Measurements from ENCODE around the gene MYRF. TPM values are rescaled to one million over a fixed set of nuclear protein-coding genes. Genes with fewer than 3 reads are reported as not detected.
A peak's percentile ranks its signal among the peaks of the same experiment; 100 is the strongest.

The MYRF gene
- total and polyA plus RNA-seq, 2 of the 13 experiments (the other 11 are each of a cell fraction or from before 2014, with no cell fraction given) = 10.2 to 25.9 TPM

GRCh38 chr11:61814958-61815789, 62.7 kb downstream of the MYRF start (continued):
- TF ChIP-seq ZNF770 (CRISPR knock-in tag; IDR thresholded peaks at IDR 0.05) (peak; percentile 29; the same call in 1 of the 2 replicates), ZSCAN9 (CRISPR knock-in tag; IDR thresholded peaks at IDR 0.05; ENCODE audit: borderline replicate concordance) (no peak; the same call in 1 of the 2 replicates), ZFP82 (CRISPR knock-in tag; IDR thresholded peaks at IDR 0.05; ENCODE audit: borderline replicate concordance) (no peak), YEATS4 (CRISPR knock-in tag; IDR thresholded peaks at IDR 0.05; ENCODE audit: borderline replicate concordance) (peak; percentile 58; the same call in 1 of the 2 replicates), POGK (CRISPR knock-in tag; conservative IDR thresholded peaks at IDR 0.05) (peak; percentile 89; the same call in 1 of the 2 replicates), ZNF460 (CRISPR knock-in tag; IDR thresholded peaks at IDR 0.05; ENCODE audit: borderline replicate concordance) (no peak), ZNF513 (CRISPR knock-in tag; conservative IDR thresholded peaks at IDR 0.05) (peak; percentile 93; the same call in 1 of the 2 replicates), MAFK (conservative IDR thresholded peaks at IDR 0.05 in 1 of 2, IDR thresholded peaks at IDR 0.05 in 1 of 2; ENCODE audit: low read length in 2 of 2) (no peak), TFE3 (CRISPR knock-in tag; IDR thresholded peaks at IDR 0.05) (no peak), ZBTB7B (CRISPR knock-in tag; IDR thresholded peaks at IDR 0.05) (0 out of 2 replicates have a peak, but pooled peaks have one; percentile 7), THAP11 (CRISPR knock-in tag; IDR thresholded peaks at IDR 0.05) (no peak), ZNF703 (CRISPR knock-in tag; IDR thresholded peaks at IDR 0.05; ENCODE audit: borderline replicate concordance) (no peak; the same call in 1 of the 2 replicates), ARNT (IDR thresholded peaks at IDR 0.05) (no peak), ZNF276 (CRISPR knock-in tag; IDR thresholded peaks at IDR 0.05; ENCODE audit: low read depth) (no peak), ZNF335 (CRISPR knock-in tag; IDR thresholded peaks at IDR 0.05) (no peak), ZSCAN12 (CRISPR knock-in tag; IDR thresholded peaks at IDR 0.05) (0 out of 2 replicates have a peak, but pooled peaks have one; percentile 71), DR1 (CRISPR knock-in tag; IDR thresholded peaks at IDR 0.05) (peak; percentile 86)

Data from HepG2 (cell line).